Chondrocyte (in vitro differentiated cells): ENCODE measurements around the gene DNAH1. TPM values are rescaled to one million over a fixed set of nuclear protein-coding genes. Genes with fewer than 3 reads are reported as not detected.
A peak's percentile ranks its signal among the peaks of the same experiment; 100 is the strongest.

Experiments used
- DNase-seq: peaks from one replicate; pipeline ENCODE4 v3.0.0; 2021; ENCODE audit warnings: mixed read lengths, low spot score
- H3K27ac Mint-ChIP-seq: one replicate; pipeline ENCODE4 v1.8.0; 2021; ENCODE audit warnings: mild to moderate bottlenecking, moderate library complexity, mixed read lengths; ENCODE audit not compliant: unreplicated experiment
- H3K27me3 Mint-ChIP-seq: 2 replicates; pipeline ENCODE4 v1.8.0; 2021; ENCODE audit warnings: low read depth, mixed read lengths
- H3K36me3 Mint-ChIP-seq: 2 replicates; pipeline ENCODE4 v1.8.0; 2021; ENCODE audit warnings: low read depth, mixed read lengths
- H3K4me1 Mint-ChIP-seq: 2 replicates; pipeline ENCODE4 v1.8.0; 2021; ENCODE audit warnings: low read depth, mild to moderate bottlenecking, mixed read lengths
- H3K4me3 Mint-ChIP-seq: one replicate; pipeline ENCODE4 v1.8.0; 2021; ENCODE audit warnings: mild to moderate bottlenecking, moderate library complexity, mixed read lengths; ENCODE audit not compliant: unreplicated experiment
- H3K9me3 Mint-ChIP-seq: 2 replicates; pipeline ENCODE4 v1.8.0; 2021; ENCODE audit warnings: low read depth, mixed read lengths
- total RNA-seq: library from RNA; stranded (reverse); gene quantifications from 3 replicates; pipeline ENCODE4 v1.2.1, GENCODE V29; 2021
- TF ChIP-seq, protein P1 (sequence below): fragments of 200-600 bp; sonication (generic); IDR thresholded peaks from 2 replicates; pipeline ENCODE4 v1.5.0; 2021; ENCODE audit warnings: antibody characterized with exemption, mild to moderate bottlenecking, moderate library complexity

DNAH1 gene
- total RNA-seq, 1 donor from 2014 or later = 5.0 TPM

DNA sequence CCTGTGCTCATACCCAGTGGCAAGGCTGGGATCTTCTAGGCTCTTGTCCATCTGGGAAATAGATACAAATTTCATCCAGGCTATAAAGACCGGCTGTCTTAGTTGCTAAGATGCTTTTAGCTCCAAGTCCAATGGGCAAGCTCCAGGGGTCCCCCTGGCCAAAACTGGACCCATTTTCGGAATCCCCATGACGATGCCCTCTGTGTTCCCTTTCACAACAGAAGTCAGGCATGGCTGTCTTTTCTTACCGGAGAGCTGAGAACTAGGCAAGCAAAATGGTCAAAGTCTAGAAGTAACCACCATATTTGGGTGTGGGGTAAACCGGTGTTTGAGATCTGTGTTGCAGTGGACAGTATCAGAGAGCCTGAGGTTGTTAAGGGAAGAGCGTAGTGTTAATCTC is 27.4 kb upstream of the DNAH1 start:
- DNase-seq = peak; percentile 30
- Mint-ChIP-seq H3K4me1 (peaks cover 23% of the 10 kb centered on the region), H3K36me3 (peaks cover 4% of the 10 kb centered on the region), H3K27me3 (no peaks in the 10 kb centered on the region), H3K9me3 (no peaks in the 10 kb centered on the region), H3K4me3 (peak overlapping the region; percentile 95), H3K27ac (peak overlapping the region; percentile 100)
- TF ChIP-seq, protein P1, sequence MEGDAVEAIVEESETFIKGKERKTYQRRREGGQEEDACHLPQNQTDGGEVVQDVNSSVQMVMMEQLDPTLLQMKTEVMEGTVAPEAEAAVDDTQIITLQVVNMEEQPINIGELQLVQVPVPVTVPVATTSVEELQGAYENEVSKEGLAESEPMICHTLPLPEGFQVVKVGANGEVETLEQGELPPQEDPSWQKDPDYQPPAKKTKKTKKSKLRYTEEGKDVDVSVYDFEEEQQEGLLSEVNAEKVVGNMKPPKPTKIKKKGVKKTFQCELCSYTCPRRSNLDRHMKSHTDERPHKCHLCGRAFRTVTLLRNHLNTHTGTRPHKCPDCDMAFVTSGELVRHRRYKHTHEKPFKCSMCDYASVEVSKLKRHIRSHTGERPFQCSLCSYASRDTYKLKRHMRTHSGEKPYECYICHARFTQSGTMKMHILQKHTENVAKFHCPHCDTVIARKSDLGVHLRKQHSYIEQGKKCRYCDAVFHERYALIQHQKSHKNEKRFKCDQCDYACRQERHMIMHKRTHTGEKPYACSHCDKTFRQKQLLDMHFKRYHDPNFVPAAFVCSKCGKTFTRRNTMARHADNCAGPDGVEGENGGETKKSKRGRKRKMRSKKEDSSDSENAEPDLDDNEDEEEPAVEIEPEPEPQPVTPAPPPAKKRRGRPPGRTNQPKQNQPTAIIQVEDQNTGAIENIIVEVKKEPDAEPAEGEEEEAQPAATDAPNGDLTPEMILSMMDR = no peak

DNA sequence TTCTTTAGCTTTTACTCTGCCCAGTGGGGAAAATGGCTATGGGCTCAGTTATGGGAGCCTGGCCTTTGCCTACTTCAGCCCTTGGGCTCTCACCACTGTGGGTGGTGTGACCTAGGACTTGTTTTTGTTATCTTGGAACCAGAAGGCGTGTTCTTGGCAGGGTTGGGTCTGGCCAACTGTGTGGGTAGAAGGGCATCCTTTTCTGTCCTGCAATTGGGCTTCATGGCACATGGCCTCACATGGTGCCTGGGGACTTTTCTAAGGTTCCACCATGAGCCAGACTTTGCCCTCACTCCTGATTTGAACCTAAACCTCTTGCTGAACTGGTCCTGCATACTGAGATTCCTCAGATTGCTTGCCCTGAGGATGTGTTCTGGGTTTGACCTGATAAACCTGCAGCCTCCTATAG is 26.8 kb upstream of the DNAH1 start:
- Mint-ChIP-seq H3K4me3 (no peak overlapping the region), H3K4me1 (peaks cover 20% of the 10 kb centered on the region), H3K27ac (no peak overlapping the region), H3K9me3 (no peaks in the 10 kb centered on the region), H3K36me3 (peaks cover 4% of the 10 kb centered on the region), H3K27me3 (no peaks in the 10 kb centered on the region)
- TF ChIP-seq, protein P1 = no peak
- peak; percentile 19 for DNase-seq

GRCh38 chr3:52289747-52290595 is 26.1 kb upstream of the DNAH1 start:
- Mint-ChIP-seq H3K4me3 (no peak overlapping the region), H3K36me3 (peaks cover 4% of the 10 kb centered on the region), H3K27ac (no peak overlapping the region), H3K9me3 (no peaks in the 10 kb centered on the region), H3K27me3 (no peaks in the 10 kb centered on the region), H3K4me1 (peaks cover 19% of the 10 kb centered on the region)
- DNase-seq = peak; percentile 66
- TF ChIP-seq, protein P1 = no peak

- Mint-ChIP-seq H3K9me3 (no peaks in the 10 kb centered on the region), H3K27me3 (no peaks in the 10 kb centered on the region), H3K27ac (no peak overlapping the region), H3K4me3 (no peak overlapping the region), H3K36me3 (peaks cover 4% of the 10 kb centered on the region), H3K4me1 (peaks cover 16% of the 10 kb centered on the region)
- TF ChIP-seq, protein P1 = no peak
- DNase-seq = peak; percentile 87
These were observed 25.3 kb upstream of the DNAH1 start for GRCh38 chr3:52290596-52291507.

DNA sequence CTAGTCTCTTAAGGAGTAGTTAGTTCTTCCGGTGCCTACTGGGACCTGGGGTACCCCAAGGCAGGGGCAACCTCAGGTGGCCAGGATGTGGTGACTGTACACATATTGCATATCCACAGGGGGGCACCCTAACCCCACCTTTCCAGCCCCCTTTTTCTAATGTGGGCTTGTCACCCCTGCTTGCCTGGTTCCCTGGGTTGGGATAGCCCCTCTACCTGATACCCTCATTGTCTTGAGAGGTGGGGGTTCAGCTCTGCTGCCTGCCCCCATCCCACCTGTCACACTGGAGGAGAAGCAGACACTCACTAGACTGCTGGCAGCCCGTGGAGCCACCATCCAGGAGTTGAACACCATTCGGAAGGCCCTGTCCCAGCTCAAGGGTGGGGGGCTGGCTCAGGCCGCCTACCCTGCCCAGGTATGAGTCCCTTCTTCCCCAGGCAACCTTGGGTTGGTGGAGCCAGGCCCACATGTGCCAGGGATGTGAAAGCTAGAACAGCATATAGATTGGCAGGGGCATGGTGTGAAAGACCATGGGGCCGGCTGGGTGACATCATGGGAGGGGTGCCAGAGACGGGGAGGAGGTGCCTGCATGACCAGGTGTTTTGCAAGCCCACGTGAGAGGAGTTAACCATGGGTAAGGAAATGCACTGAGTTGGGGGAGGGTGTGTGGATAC is 24.5 kb upstream of the DNAH1 start:
- no peak overlapping the region for H3K27ac Mint-ChIP-seq
- peaks cover 14% of the 10 kb centered on the region for H3K4me1 Mint-ChIP-seq

More for the DNA sequence above, 24.5 kb upstream of the DNAH1 start:
- Mint-ChIP-seq H3K36me3 (peaks cover 4% of the 10 kb centered on the region), H3K27me3 (no peaks in the 10 kb centered on the region), H3K4me3 (no peak overlapping the region), H3K9me3 (no peaks in the 10 kb centered on the region)
- TF ChIP-seq, protein P1 = peak; percentile 78
- DNase-seq = peak; percentile 68
